HG03159 (cell line): ENCODE data around the gene BUB1B.

Experiments used
- ATAC-seq: cut with Tn5 transposase; IDR thresholded peaks from one replicate; pipeline ENCODE4 v1.9.1; 2021; ENCODE audit warnings: mild to moderate bottlenecking, moderate library complexity; ENCODE audit not compliant: unreplicated experiment

The BUB1B gene

DNA sequence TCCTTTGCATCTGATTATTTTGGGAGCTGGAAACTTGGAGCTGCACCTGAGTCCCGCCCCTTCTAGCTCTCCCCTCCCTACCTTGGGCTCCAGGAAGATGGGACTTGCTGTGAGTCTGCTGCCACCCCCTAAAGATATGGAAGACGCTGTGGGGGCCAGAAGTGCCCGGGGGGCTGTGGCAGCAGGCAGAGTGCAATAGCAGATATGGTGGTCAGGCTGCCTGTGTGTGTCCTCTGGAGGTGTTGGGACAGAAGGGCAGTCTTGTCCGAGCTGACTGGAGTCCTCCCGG, 78.5 kb downstream of the BUB1B start:
- ATAC-seq: no peak

DNA sequence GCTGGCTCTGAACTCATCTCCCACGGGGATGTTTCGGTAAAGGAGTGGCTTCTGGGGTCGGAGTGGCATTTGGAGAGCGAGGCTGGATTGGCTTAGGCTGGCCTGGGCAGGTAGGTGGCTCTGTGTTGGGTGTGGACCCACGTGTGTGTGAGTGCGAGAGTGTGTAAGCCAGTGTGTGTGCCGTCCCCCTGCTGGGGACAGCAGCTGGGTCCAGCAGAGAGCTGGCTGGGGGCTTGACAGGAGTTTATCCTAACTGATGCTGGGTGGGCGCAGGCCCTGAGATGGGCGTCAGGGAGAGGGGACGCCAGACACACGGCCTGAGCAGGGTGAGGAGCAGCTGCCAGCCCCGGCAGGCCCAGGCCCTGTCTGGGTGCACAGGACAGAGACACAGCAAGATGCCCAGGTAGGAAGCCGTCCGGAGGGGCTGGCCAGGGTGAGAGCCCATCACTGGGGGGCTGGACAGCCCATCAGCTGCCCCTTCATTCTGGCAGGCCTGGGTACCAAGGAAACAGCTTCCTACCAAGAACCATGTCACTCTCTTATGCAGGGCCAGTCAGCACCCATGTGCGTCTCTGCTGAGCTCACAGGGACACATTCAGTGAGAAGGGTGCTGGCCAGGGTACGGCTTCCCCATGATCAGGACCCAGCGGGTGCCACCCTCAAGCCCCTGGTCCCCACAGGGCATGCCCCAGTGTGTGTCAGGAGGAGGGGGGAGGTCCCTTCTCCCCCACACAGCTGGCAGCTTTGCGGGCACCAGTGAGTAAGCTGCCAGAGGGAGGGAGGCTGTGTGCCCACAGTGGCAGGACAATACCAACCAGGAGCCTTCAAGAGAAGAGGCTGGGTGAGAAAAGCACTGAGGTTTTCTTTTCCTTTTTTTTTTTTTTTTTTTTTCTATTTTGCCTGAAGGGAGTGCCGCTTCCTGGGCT, 79.1 kb downstream of the BUB1B start:
- ATAC-seq: no peak

DNA sequence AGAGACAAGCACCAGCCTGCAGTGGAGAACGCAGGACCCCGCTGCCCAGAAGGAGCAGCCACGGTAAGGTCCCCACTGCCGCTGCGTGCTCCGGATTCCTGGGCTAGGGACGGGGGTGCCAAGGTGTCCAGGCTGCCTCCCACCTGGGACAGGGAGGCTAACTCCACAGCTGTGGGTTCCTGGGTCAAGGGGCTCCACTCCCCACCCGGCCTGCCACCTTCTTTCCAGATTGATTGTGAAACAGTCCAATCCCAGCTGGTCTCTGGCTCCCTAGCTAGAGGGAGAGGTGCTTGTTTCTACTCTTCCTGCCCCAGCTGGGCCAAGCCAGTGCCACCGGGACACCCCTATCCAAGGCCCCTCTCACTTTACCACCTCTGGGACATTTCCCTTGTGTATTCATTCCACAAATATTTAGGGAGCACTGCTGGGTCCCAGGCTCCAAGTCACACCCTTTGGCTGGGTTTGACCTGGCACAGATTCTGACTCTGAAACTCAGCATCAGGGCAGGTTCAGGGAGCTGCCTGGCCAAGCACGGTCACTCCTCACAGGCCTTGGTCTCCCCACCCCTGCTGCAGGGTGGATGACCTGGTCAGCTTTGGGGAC, 79.9 kb downstream of the BUB1B start:
- no peak for ATAC-seq

DNA sequence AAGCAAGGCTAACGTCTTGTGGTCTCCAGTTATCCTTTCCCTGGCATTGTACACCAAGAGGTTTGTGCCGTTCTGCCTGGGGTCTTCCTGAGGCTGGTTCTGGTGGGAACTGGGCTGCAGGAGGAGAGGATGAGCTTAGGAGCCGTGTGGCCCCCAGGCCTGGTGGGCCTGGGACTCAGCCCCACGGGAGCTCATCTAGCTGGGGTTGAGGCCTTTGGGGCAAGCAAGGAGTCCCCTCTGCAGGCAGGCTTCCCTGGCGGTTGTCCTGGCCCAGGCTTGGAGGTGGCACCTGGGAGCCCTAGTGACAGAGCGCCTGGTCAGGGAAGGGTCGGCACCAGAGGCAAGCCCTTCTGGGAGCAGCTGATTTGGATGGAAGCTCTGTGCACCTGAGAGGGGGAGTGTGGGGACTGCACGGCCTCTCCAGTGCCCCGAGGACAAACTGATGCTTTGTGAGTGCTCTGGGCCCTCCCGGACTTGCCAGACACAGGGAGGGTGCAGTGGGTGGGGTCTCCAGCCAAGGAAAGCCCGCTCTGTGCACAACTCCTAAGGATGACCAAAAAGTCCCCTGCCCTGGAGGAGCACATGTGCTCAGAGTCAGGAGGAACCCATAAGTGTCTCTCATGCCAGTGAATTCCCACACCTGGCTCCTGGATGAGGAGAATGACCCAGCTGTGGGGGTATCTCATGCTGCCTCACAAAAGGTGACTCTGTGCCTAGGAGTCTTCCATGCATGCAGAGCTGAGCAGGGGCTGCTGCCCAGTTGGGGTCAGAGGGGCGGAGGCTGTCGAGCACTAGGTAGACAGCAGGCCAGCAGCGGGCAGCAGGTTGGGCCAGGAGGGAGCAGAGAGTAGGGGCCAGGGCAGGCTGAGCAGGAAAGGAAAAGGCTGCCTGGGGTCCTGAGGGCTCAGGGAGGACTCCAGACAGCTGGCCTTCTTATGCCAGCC, 80.7 kb downstream of the BUB1B start:
- no peak for ATAC-seq

DNA sequence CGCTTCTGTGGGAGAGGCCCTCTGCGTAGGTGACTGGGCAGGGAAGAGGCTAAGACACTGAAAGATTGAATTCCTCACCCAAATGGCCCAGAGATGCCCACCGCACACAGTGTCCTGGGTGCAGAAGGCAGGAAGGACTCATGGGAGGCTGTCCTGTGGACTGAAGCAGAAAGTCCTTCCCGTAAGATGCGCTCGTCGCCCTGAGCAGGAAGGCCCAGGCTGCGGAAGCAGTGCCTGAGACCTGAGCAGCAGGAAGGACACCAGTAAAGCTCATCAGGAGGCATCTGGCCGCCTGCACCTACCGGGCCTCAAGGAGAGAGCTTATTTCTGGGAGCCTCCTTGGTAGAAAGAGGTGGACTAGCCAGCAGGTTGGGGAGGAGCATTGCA, 81.3 kb downstream of the BUB1B start:
- no peak for ATAC-seq

DNA sequence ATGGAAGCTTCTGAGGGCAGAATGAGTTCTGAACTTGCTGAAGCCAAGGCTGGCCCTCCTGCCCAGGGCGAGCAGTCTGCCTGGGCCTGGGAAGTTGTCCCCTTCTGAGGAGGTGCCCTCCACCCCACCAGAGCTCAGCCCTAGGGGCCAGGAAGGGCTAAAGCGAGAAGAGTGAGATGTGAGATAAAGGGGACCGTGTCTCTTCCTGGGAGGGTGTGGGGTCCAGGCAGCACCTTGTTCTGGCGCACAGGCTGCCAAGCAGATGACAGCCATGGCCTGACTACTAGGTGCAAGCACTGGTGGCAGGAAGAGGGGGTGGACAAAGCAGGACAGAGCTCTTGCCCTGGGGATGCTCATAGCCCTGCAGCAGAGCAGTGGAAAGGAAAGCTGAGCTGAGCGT, 81.7 kb downstream of the BUB1B start:
- ATAC-seq: no peak

DNA sequence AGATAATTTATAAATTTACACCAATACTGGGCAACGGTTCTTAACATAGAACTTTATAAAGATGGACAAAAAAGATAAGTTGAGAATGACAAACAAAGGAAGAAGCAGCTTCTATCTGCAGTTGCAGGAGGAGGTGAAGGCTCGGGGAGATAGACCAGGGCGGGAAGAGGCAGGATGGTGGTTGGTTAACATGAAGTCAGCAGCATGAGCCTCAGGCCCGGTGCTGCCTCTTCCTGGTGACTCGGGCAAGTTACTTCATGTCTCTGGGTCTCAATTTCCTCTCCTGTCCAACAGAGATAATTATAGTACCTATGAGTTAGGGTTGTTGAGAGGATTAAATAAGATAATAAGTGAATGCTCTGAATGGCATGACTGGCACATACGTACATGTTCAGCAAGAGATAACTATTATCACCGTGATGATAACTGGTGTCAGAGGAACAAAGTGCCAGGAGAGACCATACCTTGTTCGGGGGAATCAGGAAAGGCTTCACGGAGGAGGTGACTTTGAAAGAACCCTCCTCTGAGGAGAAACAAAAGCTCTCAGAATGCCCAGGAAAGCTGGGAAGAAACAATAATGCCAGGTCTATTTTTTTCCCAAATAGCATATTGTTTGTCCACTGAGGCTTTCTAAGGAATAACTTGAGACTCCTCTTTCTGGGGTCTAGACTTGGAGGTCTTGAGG, 82.4 kb downstream of the BUB1B start:
- no peak for ATAC-seq

DNA sequence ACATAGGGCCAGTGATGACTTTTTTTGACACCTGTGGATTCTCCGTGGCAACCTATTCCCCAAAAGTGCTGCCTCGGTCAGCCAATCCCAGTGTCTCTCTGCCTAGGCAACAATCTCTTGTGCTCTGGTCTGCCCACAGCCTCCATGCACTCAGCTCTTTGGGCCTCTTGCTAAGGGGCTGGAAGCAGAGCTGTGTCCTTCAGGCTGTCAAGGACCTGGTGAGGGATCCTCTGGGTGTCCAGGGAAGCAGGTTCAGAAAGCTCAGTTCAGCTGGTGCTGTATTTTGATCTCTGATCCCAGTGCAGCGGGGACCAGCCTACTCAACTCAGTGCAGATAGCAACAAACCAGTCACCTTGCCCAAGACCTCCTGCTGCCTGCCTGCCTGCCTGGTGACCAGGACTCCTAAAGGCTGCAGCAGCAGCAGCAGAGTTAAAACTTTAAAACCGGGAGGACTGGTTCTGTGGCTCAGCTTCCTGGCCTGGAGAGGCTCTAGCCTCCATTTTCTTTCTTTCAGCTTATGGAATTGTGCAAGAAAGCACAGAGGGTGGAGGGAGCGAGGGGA, 84.2 kb downstream of the BUB1B start:
- ATAC-seq: no peak

DNA sequence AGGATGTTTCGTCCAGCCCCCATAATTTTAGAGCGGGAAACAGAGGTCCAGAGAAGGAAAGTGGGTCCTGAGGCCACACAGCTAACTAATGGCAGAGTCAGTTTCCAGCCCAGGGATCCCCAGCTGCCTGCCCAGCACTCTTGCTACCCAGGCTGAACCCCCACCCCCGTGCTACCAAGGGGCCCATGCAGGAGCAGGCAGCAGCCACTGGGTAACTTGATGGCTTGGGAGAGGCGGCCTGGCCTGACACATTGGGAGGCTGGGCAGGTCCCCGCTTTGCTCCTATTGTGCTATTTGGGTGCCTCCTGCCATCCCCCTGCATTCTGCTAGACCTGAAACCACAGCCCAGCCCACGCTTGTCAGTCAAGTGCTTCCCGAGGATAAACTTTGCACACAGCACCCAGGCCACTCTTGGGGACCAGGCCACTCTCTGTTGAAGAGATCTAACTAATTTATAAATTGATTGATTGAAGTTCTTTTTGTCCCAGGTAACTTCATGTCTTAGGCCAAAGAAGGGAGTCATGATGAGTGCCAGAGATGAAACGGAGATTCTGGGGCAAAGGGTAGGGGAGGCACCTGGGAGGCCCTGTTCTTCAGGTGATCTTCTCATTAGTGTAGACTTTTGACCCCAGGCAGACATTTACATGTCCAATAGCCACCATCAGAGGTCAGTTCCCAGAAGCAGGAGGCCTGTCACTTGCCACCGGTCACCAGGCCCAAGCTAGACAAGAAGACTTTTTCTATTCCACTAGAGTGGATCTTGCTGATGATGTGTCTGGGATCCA, 85.0 kb downstream of the BUB1B start:
- no peak for ATAC-seq

DNA sequence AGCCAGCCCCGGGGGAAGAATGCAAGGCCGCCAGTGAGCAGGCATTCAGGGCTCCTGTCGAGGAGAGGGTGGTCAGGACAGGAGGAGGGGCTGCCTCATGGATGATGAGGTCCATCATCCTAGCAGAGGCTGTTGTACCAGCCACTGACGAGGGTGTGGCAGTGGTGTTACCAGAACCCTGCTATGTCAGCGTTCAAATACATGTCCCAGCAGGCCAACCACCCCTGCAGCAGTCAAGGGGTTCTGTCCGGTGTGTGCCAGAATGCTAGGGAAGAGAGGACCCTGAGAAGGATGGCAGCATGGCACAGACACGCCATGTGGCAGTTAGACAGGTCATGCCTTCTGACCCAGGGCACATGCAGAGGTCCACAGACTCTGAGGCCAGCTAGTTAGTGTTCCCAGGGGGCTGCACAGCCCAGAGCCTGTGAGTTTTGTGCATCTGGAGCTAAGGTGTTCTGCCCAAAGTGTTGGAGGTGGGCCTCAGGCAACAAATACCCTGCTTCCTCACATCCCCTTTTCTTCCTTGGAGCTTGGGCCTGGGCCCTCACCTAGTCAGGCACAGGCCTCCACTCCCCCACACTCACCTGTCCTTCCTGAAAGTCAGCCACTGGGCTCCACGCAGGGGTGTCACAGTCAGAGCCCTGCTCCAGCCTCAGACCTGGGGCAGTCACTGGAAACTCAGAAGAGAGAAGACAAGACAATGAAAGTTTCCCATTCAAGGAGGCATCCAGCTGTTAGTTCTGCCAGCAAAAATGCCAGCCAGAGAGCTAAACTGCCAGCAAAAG, 85.8 kb downstream of the BUB1B start:
- no peak for ATAC-seq

DNA sequence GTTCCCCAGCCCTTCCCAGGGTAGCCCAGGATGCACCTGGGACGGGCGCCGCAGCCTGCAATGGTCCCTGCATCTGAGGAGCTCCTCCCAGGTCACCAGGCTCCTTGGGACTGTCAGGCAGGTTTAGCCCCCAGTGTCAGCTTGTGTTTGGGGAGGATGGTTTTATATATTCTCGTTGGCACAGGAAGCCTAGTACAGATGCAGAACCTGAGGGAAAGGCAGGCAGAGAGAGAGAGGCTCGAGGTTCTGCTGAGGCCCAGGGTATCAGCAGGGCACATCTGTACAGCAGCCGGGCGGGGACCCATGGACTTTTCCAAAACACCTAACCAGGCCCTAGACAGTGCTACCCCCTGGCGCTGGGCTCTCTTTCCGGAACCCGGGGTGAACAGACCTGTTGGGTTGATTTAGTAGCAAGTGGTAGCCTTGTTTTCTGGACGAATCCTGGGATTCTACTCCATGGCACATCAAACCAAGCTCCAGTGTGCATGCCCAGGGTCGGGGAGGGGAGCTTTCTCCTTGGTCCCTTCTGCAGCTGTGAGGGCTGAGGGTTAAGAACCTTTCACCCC, 86.6 kb downstream of the BUB1B start:
- no peak for ATAC-seq

DNA sequence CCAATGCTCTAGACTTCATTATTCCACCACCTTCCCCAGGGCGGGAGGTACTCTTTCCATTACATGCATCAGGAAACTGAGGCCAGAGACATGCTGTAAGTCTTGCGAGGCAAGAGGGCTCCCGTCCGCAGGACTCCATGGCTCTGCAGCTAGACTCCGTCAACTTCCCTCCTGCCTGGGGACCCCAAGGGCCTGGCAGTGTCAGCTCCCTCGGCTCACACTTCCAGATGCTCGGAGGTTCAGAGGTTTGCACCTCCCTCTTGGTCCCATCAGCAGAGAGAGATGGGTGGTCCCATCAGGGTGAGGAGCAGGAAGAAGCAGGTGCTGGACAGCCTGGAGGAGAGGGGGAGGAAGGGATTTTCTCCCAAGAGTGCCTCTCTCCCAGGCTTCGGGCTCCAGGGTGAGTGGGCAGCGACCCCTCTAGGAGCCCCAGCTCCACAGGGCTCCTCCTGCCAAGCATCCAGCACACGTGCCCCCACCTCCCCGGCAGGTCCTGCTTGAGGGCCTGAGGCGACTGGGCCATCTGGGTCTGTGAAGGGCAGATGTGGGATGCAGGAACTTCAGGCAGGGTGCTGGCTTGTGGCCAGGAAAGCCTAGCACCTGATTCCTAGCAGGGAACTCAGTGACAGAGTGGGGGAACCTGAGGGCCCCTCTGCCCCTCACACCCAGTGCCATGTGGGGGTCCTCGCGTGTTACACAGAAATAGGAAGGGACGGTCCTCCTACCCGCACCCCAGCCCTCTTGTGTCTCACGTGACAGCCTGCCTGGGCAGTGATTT, 87.3 kb downstream of the BUB1B start:
- ATAC-seq: no peak

DNA sequence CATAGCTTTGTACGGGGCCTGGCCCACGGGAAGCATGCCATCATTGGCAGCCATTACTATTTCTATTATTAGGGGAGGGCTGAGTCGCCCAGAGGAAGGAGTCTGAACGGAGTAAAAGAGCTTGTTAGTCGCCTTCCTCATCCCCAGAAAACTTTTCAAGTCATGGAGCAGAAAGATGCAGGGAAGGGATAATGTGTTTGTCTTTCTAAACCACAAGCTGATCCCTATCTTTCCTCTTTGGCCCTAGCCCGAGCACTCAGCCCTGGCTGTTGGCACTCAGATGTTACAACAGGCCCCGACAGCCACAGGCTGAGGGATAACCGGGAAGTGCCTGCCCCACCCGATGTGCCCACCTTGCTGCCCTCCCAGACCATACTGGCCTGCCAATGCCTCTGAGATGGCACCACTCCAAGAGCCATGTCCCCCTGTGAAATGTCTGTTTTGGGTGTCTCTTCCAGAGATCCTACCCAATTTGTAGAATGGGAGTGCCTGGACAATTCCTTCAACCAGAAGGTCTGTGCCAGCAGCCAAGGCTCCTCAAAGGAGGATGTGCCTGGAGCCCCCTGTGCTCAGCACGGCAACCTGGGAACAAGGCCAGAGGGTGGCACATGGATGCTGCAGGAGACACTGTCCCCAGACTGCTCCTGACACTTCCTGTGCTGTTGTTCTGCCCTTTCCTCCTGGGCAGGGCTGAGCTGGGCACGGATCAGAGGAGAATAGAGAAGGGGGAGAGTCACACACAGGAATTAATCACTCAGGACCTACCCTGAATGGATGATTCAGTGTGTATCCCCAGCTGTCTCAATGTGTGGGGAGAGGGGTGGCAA, 88.8 kb downstream of the BUB1B start:
- ATAC-seq: no peak

DNA sequence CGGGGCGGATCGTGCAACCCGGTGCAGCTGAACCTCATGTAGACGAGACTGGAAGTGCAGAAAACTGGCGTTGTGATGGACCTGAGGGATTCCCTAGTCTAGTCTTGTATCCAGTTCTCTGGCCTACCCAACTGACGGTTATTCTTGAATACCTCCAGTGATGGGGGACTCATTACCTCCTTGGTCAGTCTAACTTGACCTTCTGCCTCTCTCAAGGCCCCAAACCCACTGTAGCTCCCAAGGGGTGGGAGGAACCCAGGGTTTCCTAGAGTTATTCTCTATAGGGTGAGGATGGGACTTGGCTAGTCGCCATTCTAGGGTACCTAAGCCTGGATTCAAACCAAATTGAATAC, 89.4 kb downstream of the BUB1B start:
- no peak for ATAC-seq

DNA sequence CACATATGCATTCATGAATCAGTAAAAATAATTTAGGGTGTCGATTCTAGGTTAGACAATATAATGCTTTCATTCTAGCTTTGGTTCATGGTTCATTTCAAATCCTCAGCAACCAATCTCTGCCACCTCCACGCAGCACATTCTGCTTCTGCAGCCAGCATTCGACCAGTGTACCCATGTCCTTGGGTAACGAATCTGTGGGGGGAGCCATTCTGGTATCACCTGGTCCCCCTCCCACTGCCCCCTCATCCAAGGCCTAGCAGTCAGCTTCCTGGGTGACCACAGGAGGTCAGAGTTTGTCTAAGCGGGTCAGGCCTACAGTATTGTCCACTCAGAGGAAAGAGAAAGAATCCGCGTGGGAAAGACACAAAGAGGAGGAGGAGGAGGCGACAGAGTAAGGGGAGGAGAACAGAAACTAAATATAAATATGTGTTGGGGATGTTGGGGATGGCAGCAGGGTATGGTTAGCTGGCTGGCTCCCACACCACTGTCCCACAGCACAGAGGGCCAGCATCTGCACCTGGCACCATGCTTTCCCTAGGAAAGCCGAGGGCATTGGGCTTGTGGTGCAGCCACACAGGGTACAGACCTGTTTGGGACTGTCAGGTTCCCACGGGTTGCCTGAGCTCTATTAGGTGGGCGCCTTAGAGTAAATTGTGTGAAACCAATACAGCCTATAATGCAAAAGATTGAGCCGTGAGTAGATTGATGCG, 90.1 kb downstream of the BUB1B start:
- ATAC-seq: no peak

DNA sequence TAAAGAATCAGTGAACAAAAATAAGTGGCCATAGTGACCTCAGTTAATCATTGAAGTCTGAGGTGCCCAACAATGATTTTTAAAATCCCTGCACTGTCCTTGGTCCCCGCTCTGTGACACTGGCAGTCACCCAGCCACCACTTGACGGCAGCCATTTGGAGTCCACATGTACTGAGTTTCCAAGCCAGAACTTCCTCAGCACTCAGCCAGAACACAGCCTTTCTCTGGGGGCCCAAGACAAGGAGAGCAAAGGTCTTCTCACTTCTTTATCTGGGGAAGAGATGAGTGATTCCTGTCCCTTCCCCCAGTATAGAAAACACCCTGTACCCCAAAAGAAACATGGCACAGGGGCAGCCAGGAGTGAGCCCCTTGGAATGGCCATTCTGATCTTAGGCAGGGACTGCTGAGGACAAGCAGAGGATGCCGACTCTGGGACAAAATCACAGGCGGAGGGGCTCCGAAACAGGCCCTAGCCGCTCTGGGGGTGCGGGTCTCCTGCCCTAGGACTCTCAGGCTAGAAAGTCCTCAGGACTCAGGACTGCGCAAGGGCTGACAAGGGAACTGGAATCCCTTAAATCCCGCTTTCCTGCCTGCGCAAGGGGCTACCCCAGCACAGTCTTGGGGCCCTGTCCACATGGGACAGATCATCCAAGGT, 90.7 kb downstream of the BUB1B start:
- ATAC-seq: no peak
